Loucy (cell line): ENCODE data around the gene TAGLN2.

ENCODE experiments used
- H2AFZ ChIP-seq: fragments of 200-600 bp; sonication (generic); 2 replicates; pipeline ENCODE4 v1.6.0; 2016; ENCODE audit warnings: antibody characterized with exemption, mild to moderate bottlenecking, low read length, moderate library complexity
- H3F3A ChIP-seq: fragments of 200-600 bp; 2 replicates; pipeline ENCODE4 v1.6.0; 2016; ENCODE audit warnings: antibody characterized with exemption, low read depth, mild to moderate bottlenecking
- H3K27me3 ChIP-seq: fragments of 200-600 bp; sonication (generic); 2 replicates; pipeline ENCODE4 v1.6.1; 2014; ENCODE audit warnings: low read length, mild to moderate bottlenecking; ENCODE audit not compliant: insufficient read depth, poor library complexity, severe bottlenecking
- H3K36me3 ChIP-seq: fragments of 200-600 bp; sonication (generic); 2 replicates; pipeline ENCODE4 v1.6.1; 2016; ENCODE audit warnings: low read length; ENCODE audit not compliant: insufficient read depth
- H3K4me1 ChIP-seq: fragments of 200-600 bp; sonication (generic); 2 replicates; pipeline ENCODE4 v1.5.1; 2014; ENCODE audit warnings: low read length, mild to moderate bottlenecking; ENCODE audit not compliant: insufficient read depth, poor library complexity, severe bottlenecking
- H3K4me2 ChIP-seq: fragments of 200-600 bp; sonication (generic); 2 replicates; pipeline ENCODE4 v1.6.0; 2014; ENCODE audit warnings: antibody characterized with exemption, low read length, low read depth, mild to moderate bottlenecking; ENCODE audit not compliant: poor library complexity, severe bottlenecking
- H3K4me3 ChIP-seq: fragments of 200-600 bp; sonication (generic); 2 replicates; pipeline ENCODE4 v1.5.1; 2014; ENCODE audit warnings: low read length, mild to moderate bottlenecking, mixed read lengths; ENCODE audit not compliant: poor library complexity, severe bottlenecking
- H3K79me2 ChIP-seq: fragments of 200-600 bp; sonication (generic); 2 replicates; pipeline ENCODE4 v1.6.1; 2014; ENCODE audit warnings: low read length; ENCODE audit not compliant: insufficient read depth
- H3K9ac ChIP-seq: fragments of 200-600 bp; sonication (generic); 2 replicates; pipeline ENCODE4 v1.6.0; 2014; ENCODE audit warnings: mild to moderate bottlenecking, low read depth, low read length, moderate library complexity; ENCODE audit not compliant: poor library complexity, severe bottlenecking
- H3K9me2 ChIP-seq: fragments of 200-600 bp; sonication (generic); replicated peaks from 2 replicates; pipeline ENCODE4 v1.6.1; 2016; ENCODE audit warnings: low read depth, low read length, mixed read lengths
- H3K9me3 ChIP-seq: fragments of 200-600 bp; sonication (generic); 2 replicates; pipeline ENCODE4 v1.6.1; 2014; ENCODE audit warnings: mild to moderate bottlenecking, antibody characterized with exemption, low read length, low read depth; ENCODE audit not compliant: insufficient read depth
- H4K20me1 ChIP-seq: fragments of 200-600 bp; sonication (generic); 2 replicates; pipeline ENCODE4 v1.6.0; 2014; ENCODE audit warnings: antibody characterized with exemption, low read length, mild to moderate bottlenecking; ENCODE audit not compliant: insufficient read depth, poor library complexity, severe bottlenecking
- EZH2phosphoT487 ChIP-seq: fragments of 200-600 bp; IDR thresholded peaks from 2 replicates; pipeline ENCODE4 v1.6.1; 2018; ENCODE audit warnings: antibody characterized with exemption, mild to moderate bottlenecking, moderate library complexity, borderline replicate concordance
- TF ChIP-seq, protein P1 (sequence below): fragments of 200-600 bp; sonication (generic); conservative IDR thresholded peaks from 2 replicates; pipeline ENCODE4 v1.5.1; 2014; ENCODE audit warnings: mild to moderate bottlenecking, antibody characterized with exemption, low read length

Gene TAGLN2

DNA sequence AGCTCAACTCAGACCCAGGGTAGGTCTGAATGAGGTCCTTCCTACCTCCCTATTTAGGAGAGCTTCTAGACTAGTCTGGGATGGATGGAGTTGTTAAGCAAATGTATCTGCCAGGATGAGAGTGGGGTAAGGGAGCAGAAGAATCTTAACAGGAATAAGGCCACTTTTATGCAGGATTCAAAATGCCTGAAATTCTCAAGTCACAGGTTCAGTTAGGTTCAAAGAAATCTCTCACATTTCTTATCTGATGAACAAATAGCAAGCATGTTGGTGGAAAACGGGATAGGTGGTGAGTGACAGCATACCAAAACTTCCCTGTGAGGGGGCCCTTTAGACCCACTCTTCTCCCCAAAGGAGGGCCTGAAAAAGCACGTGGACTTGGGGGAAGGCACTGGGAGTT lies 25.7 kb upstream of the TAGLN2 start:
- Histone ChIP-seq H3K9me2 (no peaks in the 10 kb centered on the region), H3K4me1 (no peaks in the 10 kb centered on the region), H3K4me3 (no peak overlapping the region), H3F3A (no peaks in the 10 kb centered on the region), H2AFZ (no peak overlapping the region), H4K20me1 (no peaks in the 10 kb centered on the region), H3K4me2 (no peak overlapping the region), H3K79me2 (no peaks in the 10 kb centered on the region), H3K27me3 (no peaks in the 10 kb centered on the region), H3K9ac (no peak overlapping the region), H3K36me3 (no peaks in the 10 kb centered on the region), H3K9me3 (no peaks in the 10 kb centered on the region)
- no peak for TF ChIP-seq EZH2phosphoT487
- TF ChIP-seq, protein P1, sequence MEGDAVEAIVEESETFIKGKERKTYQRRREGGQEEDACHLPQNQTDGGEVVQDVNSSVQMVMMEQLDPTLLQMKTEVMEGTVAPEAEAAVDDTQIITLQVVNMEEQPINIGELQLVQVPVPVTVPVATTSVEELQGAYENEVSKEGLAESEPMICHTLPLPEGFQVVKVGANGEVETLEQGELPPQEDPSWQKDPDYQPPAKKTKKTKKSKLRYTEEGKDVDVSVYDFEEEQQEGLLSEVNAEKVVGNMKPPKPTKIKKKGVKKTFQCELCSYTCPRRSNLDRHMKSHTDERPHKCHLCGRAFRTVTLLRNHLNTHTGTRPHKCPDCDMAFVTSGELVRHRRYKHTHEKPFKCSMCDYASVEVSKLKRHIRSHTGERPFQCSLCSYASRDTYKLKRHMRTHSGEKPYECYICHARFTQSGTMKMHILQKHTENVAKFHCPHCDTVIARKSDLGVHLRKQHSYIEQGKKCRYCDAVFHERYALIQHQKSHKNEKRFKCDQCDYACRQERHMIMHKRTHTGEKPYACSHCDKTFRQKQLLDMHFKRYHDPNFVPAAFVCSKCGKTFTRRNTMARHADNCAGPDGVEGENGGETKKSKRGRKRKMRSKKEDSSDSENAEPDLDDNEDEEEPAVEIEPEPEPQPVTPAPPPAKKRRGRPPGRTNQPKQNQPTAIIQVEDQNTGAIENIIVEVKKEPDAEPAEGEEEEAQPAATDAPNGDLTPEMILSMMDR = no peak

DNA sequence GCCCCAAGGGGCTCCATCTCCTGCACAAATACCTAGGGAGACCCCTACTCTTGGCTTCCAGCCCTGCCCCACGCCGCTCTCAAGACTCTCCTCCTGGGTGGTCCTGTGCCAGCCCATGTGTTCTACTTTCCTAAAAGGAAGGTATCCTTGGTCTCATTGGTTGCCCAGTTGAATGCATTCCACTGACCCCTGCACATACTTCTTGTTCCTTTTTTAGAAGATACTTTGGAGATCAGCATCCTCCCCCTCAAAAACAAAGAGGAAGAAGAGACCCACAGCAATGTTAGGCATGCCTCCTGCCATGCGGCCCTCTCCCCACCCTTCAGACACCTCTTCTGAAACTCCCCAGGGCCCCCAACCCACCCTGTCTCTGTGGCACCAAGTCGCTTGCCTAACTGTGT lies 24.7 kb upstream of the TAGLN2 start:
- no peak for TF ChIP-seq EZH2phosphoT487
- TF ChIP-seq, protein P1 = no peak
- no peaks in the 10 kb centered on the region for H3K36me3 ChIP-seq
- no peaks in the 10 kb centered on the region for H4K20me1 ChIP-seq
- H3K79me2 ChIP-seq = no peaks in the 10 kb centered on the region
- no peaks in the 10 kb centered on the region for H3K27me3 ChIP-seq
- H2AFZ ChIP-seq = no peak overlapping the region
- no peak overlapping the region for H3K9ac ChIP-seq
- no peaks in the 10 kb centered on the region for H3K9me3 ChIP-seq
- H3F3A ChIP-seq = no peaks in the 10 kb centered on the region
- no peak overlapping the region for H3K4me3 ChIP-seq
- peaks cover 5% of the 10 kb centered on the region for H3K4me1 ChIP-seq
- H3K9me2 ChIP-seq = no peaks in the 10 kb centered on the region
- H3K4me2 ChIP-seq = no peak overlapping the region

DNA sequence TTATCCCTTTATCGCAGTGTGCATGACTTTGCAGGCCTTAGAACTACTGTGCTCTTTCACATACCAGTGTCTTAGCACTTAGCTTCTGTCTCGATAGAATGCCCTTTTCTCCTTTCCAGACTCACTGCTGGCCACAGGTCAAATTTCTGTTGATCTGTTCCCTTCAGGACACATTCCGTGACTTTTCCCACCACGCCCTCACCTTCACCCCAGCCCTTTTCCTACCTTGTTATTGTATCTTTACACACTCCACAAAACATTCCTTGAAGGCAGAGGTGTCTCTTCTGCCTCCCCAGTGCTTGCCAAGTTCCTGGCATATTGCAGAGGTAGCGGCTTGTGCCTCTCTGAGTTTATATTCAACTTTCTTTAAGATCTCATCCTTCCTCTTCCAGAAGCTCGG lies 23.8 kb upstream of the TAGLN2 start:
- TF ChIP-seq EZH2phosphoT487 = no peak
- no peak overlapping the region for H3K9ac ChIP-seq
- H2AFZ ChIP-seq = no peak overlapping the region
- H3K36me3 ChIP-seq = no peaks in the 10 kb centered on the region
- no peak overlapping the region for H3K4me3 ChIP-seq
- no peaks in the 10 kb centered on the region for H3K79me2 ChIP-seq
- H3K27me3 ChIP-seq = no peaks in the 10 kb centered on the region
- H4K20me1 ChIP-seq = no peaks in the 10 kb centered on the region
- H3K9me3 ChIP-seq = no peaks in the 10 kb centered on the region
- no peaks in the 10 kb centered on the region for H3K9me2 ChIP-seq
- H3K4me1 ChIP-seq = peaks cover 6% of the 10 kb centered on the region
- H3K4me2 ChIP-seq = no peak overlapping the region
- H3F3A ChIP-seq = no peaks in the 10 kb centered on the region

DNA sequence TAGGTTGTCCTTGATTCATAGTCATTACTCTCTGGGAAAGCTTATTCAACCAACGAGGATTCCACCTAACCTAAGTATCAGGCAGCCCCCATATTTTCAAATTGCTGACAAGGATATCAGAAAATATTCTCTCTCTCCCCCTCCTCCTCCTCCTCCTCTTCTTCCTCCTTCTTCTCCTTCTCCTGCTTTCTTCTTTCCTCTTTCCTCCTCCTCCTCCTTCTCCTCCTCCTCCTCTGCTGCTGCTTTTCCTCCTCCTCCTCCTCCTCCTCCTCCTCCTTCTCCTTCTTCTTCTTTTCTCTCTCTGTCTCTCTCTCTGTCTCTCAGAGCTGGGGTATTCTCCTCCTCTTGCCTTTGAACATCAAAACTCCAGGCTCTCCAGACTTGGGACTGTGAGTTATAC lies 22.6 kb upstream of the TAGLN2 start:
- no peak overlapping the region for H3K9ac ChIP-seq
- H3K79me2 ChIP-seq = no peaks in the 10 kb centered on the region
- no peaks in the 10 kb centered on the region for H4K20me1 ChIP-seq
- no peaks in the 10 kb centered on the region for H3K27me3 ChIP-seq
- TF ChIP-seq, protein P1 = no peak
- no peak for TF ChIP-seq EZH2phosphoT487
- H3K9me2 ChIP-seq = no peaks in the 10 kb centered on the region
- no peaks in the 10 kb centered on the region for H3F3A ChIP-seq
- H2AFZ ChIP-seq = no peak overlapping the region
- no peaks in the 10 kb centered on the region for H3K36me3 ChIP-seq
- peaks cover 6% of the 10 kb centered on the region for H3K4me1 ChIP-seq
- H3K9me3 ChIP-seq = no peaks in the 10 kb centered on the region
- no peak overlapping the region for H3K4me2 ChIP-seq
- H3K4me3 ChIP-seq = no peak overlapping the region
